B cell (primary cell): ENCODE measurements around the gene NDUFA9. TPM values are rescaled to one million over a fixed set of nuclear protein-coding genes. Genes with fewer than 3 reads are reported as not detected.

Experiments used
- ATAC-seq: fragments of 200-7000 bp; cut with Tn5 transposase; one replicate; pipeline ENCODE4 v1.10.0; 2021; ENCODE audit warnings: low read depth, mild to moderate bottlenecking, moderate number of reproducible peaks, moderate library complexity
- CTCF ChIA-PET: fragments of 350-600 bp; sonication (Branson Sonifier 250); formaldehyde crosslinking; loops from one replicate; lab custom pipeline; 2021; ENCODE audit warnings: antibody characterized with exemption, inconsistent platforms; lab: Charles Lee
- POLR2A ChIA-PET: fragments of 350-600 bp; sonication (Branson Sonifier 250); formaldehyde crosslinking; loops from one replicate; lab custom pipeline; 2021; ENCODE audit warnings: antibody characterized with exemption; lab: Charles Lee
- DNase-seq: peaks from one replicate; pipeline ENCODE4 v3.0.0; 2013
- H2AFZ ChIP-seq: 2 replicates; pipeline ENCODE4 v1.6.1; 2012; ENCODE audit warnings: mild to moderate bottlenecking, low read depth, low read length; ENCODE audit not compliant: insufficient read depth, poor library complexity, severe bottlenecking
- H3K27ac ChIP-seq, 2 donors: 1 replicate in 1 of 2; 2 replicates in 1 of 2; pipeline ENCODE4 v1.5.1; 2012 to 2013; ENCODE audit warnings: low read length in 2 of 2, mild to moderate bottlenecking in 2 of 2, moderate library complexity in 1 of 2
- H3K27me3 ChIP-seq, 4 experiments: fragments of 200-600 bp in 1 of 4; sonication (generic) in 1 of 4; replicated peaks in 1 of 4; 1 replicate in 2 of 4; 2 replicates in 2 of 4; pipeline versions ENCODE4 v1.6.1 to v1.7.0; 2013 to 2016; ENCODE audit warnings: low read length in 3 of 4, mild to moderate bottlenecking in 2 of 4, mixed read lengths in 1 of 4, moderate library complexity in 1 of 4; ENCODE audit not compliant: insufficient read depth in 4 of 4, control insufficient read depth in 3 of 4; ENCODE audit errors: control extremely low read depth in 1 of 4
- H3K36me3 ChIP-seq, 2 experiments: replicated peaks in 1 of 2; 1 replicate in 1 of 2; 2 replicates in 1 of 2; pipeline versions ENCODE4 v1.6.1 to v1.7.1; 2013; ENCODE audit warnings: low read length in 1 of 2; ENCODE audit not compliant: insufficient read depth in 2 of 2, control insufficient read depth in 1 of 2; ENCODE audit errors: control extremely low read depth in 1 of 2, extremely low read depth in 1 of 2
- H3K4me1 ChIP-seq, 2 donors: fragments of 200-600 bp in 1 of 2; sonication (generic) in 1 of 2; 1 replicate in 1 of 2; 2 replicates in 1 of 2; pipeline versions ENCODE4 v1.5.1 to v1.6.1; 2013 to 2017; ENCODE audit warnings: low read length in 2 of 2; ENCODE audit not compliant: control insufficient read depth in 2 of 2, insufficient read depth in 2 of 2
- H3K4me2 ChIP-seq: replicated peaks from 2 replicates; pipeline ENCODE3; 2012; ENCODE audit warnings: mild to moderate bottlenecking, low read depth, low read length; ENCODE audit not compliant: poor library complexity, severe bottlenecking
- H3K4me3 ChIP-seq, 5 experiments: fragments of 200-600 bp in 1 of 5; sonication (generic) in 1 of 5; 1 replicate in 3 of 5; 2 replicates in 2 of 5; pipeline versions ENCODE4 v1.5.1 to v1.7.0; 2011 to 2016; ENCODE audit warnings: low read length in 4 of 5, mild to moderate bottlenecking in 4 of 5, low read depth in 2 of 5, control low read depth in 1 of 5, moderate library complexity in 1 of 5; ENCODE audit not compliant: insufficient read depth in 1 of 5; ENCODE audit errors: control extremely low read depth in 1 of 5, extremely low read depth in 1 of 5
- H3K79me2 ChIP-seq: fragments of 200-600 bp; sonication (generic); one replicate; pipeline ENCODE4 v1.6.0; 2016; ENCODE audit warnings: low read length; ENCODE audit not compliant: control insufficient read depth, insufficient read depth
- H3K9ac ChIP-seq: fragments of 200-600 bp; sonication (generic); 2 replicates; pipeline ENCODE4 v1.6.1; 2017; ENCODE audit warnings: mild to moderate bottlenecking, low read length, moderate library complexity
- H3K9me3 ChIP-seq, 3 donors: one replicate each; pipeline versions ENCODE4 v1.6.1 to v1.7.1; 2013; ENCODE audit warnings: low read length in 2 of 3; ENCODE audit not compliant: control insufficient read depth in 2 of 3, insufficient read depth in 1 of 3; ENCODE audit errors: control extremely low read depth in 1 of 3
- H4K20me1 ChIP-seq: 2 replicates; pipeline ENCODE4 v1.6.0; 2012; ENCODE audit warnings: mild to moderate bottlenecking, low read length; ENCODE audit not compliant: insufficient read depth, control insufficient read depth, poor library complexity, severe bottlenecking
- H3K27ac Mint-ChIP-seq: one replicate; pipeline ENCODE4 v1.8.0; 2021; ENCODE audit warnings: mixed read lengths
- H3K27me3 Mint-ChIP-seq: one replicate; pipeline ENCODE4 v1.8.0; 2021; ENCODE audit warnings: mixed read lengths
- H3K4me1 Mint-ChIP-seq: one replicate; pipeline ENCODE4 v1.8.0; 2021; ENCODE audit warnings: mixed read lengths
- H3K4me3 Mint-ChIP-seq: one replicate; pipeline ENCODE4 v1.8.0; 2021; ENCODE audit warnings: mixed read lengths
- H3K9me3 Mint-ChIP-seq: one replicate; pipeline ENCODE4 v1.8.0; 2022; ENCODE audit warnings: mixed read lengths; ENCODE audit not compliant: insufficient read depth
- EZH2 ChIP-seq: IDR thresholded peaks from 2 replicates; pipeline ENCODE4 v1.6.1; 2012; ENCODE audit warnings: borderline replicate concordance, low read depth, mild to moderate bottlenecking, moderate library complexity, low read length; ENCODE audit not compliant: insufficient read depth, poor library complexity, severe bottlenecking
- WGBS: methylation state at CpG from one replicate; pipeline ENCODE4 v1.1.5; 2013; ENCODE audit warnings: missing lambda C conversion rate; ENCODE audit not compliant: insufficient coverage; 5-methylcytosine and 5-hydroxymethylcytosine counted together
- intact Hi-C: fragments of 100-400 bp; cut with micrococcal nuclease; formaldehyde crosslinking; loops from one replicate; pipeline ENCODE4 v1.10.0; 2022
- polyA plus RNA-seq: library from polyadenylated mRNA; depleted of rRNA; stranded (reverse); fragments of >200 nt; gene quantifications from 2 replicates; pipeline ENCODE4 v1.2.3, GENCODE V29; 2012
- total RNA-seq, 2 donors: library from RNA; stranded (reverse); fragments of 120-200 nt in 1 of 2; gene quantifications; 1 replicate in 1 of 2; 2 replicates in 1 of 2; pipeline versions ENCODE4 v1.2.3 to v1.2.4, GENCODE V29; 2013 to 2022
- TF ChIP-seq, protein P1 (sequence below): fragments of 200-600 bp; IDR thresholded peaks from one replicate; pipeline ENCODE4 v1.8.0; 2022; ENCODE audit warnings: antibody characterized with exemption, mild to moderate bottlenecking

Gene NDUFA9
- total and polyA plus RNA-seq, 2 donors (not counting 1 experiment from before 2014, with no cell fraction given), result 30.1 to 73.3 TPM

- H3K9ac ChIP-seq, result no peak overlapping the region
- no peak overlapping the region for H3K27ac Mint-ChIP-seq
- no peak overlapping the region for H3K4me3 ChIP-seq
- no peak overlapping the region for H3K4me2 ChIP-seq
- DNase-seq, result no peak
- no peak for TF ChIP-seq EZH2
- TF ChIP-seq, protein P1, sequence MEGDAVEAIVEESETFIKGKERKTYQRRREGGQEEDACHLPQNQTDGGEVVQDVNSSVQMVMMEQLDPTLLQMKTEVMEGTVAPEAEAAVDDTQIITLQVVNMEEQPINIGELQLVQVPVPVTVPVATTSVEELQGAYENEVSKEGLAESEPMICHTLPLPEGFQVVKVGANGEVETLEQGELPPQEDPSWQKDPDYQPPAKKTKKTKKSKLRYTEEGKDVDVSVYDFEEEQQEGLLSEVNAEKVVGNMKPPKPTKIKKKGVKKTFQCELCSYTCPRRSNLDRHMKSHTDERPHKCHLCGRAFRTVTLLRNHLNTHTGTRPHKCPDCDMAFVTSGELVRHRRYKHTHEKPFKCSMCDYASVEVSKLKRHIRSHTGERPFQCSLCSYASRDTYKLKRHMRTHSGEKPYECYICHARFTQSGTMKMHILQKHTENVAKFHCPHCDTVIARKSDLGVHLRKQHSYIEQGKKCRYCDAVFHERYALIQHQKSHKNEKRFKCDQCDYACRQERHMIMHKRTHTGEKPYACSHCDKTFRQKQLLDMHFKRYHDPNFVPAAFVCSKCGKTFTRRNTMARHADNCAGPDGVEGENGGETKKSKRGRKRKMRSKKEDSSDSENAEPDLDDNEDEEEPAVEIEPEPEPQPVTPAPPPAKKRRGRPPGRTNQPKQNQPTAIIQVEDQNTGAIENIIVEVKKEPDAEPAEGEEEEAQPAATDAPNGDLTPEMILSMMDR, result no peak
- H3K4me3 Mint-ChIP-seq, result no peak overlapping the region
- no CpG with 5 or more reads among the region's 3 CpGs for WGBS
- H3K9me3 ChIP-seq, result no peaks in the 10 kb centered on the region
- no peaks in the 10 kb centered on the region for H3K4me1 ChIP-seq
- ATAC-seq, result no peak
- no peaks in the 10 kb centered on the region for H3K4me1 Mint-ChIP-seq
- no peak overlapping the region for H3K27ac ChIP-seq
- H3K79me2 ChIP-seq, result no peaks in the 10 kb centered on the region
- intact Hi-C loops, result no loop called here
- no peaks in the 10 kb centered on the region for H3K27me3 Mint-ChIP-seq
- H3K36me3 ChIP-seq, result peaks cover 7 to 88% of the 10 kb centered on the region in 2 experiments
- ChIA-PET POLR2A (no interaction called here), CTCF (no interaction called here)
- no peaks in the 10 kb centered on the region for H4K20me1 ChIP-seq
- H2AFZ ChIP-seq, result no peak overlapping the region
- no peaks in the 10 kb centered on the region for H3K27me3 ChIP-seq
- H3K9me3 Mint-ChIP-seq, result no peaks in the 10 kb centered on the region
Observed at GRCh38 chr12:4665236-4665635, 16.3 kb downstream of the NDUFA9 start.

GRCh38 chr12:4679711-4680110 lies 30.8 kb downstream of the NDUFA9 start:
- no peak for DNase-seq

More at GRCh38 chr12:4679711-4680110, 30.8 kb downstream of the NDUFA9 start:
- Mint-ChIP-seq H3K4me1 (no peaks in the 10 kb centered on the region), H3K4me3 (no peak overlapping the region), H3K27me3 (no peaks in the 10 kb centered on the region), H3K9me3 (no peaks in the 10 kb centered on the region), H3K27ac (no peak overlapping the region)
- Histone ChIP-seq H4K20me1 (no peaks in the 10 kb centered on the region), H3K36me3 (peaks cover 0 to 21% of the 10 kb centered on the region in 2 experiments), H3K9ac (no peak overlapping the region), H3K4me3 (no peak overlapping the region), H3K27me3 (no peaks in the 10 kb centered on the region), H3K27ac (no peak overlapping the region), H3K79me2 (no peaks in the 10 kb centered on the region), H3K9me3 (no peaks in the 10 kb centered on the region), H3K4me2 (no peak overlapping the region), H3K4me1 (no peaks in the 10 kb centered on the region), H2AFZ (no peak overlapping the region)
- intact Hi-C loops, result no loop called here
- ChIA-PET CTCF (no interaction called here), POLR2A (no interaction called here)
- TF ChIP-seq, protein P1, result no peak
- no peak for TF ChIP-seq EZH2
- 100% methylated on average over 2 of the region's 2 CpGs for WGBS
- ATAC-seq, result no peak
